Measurements from ENCODE around the gene TDRD10. TPM values are rescaled to one million over a fixed set of nuclear protein-coding genes. Genes with fewer than 3 reads are reported as not detected.

TDRD10 gene
- polyA plus RNA-seq, 10 donors, result 1.1 to 4.2 (median 1.9) TPM

- no peak for DNase-seq
These were observed 50.0 kb downstream of the TDRD10 start for GRCh38 chr1:154552036-154552435.

DNA sequence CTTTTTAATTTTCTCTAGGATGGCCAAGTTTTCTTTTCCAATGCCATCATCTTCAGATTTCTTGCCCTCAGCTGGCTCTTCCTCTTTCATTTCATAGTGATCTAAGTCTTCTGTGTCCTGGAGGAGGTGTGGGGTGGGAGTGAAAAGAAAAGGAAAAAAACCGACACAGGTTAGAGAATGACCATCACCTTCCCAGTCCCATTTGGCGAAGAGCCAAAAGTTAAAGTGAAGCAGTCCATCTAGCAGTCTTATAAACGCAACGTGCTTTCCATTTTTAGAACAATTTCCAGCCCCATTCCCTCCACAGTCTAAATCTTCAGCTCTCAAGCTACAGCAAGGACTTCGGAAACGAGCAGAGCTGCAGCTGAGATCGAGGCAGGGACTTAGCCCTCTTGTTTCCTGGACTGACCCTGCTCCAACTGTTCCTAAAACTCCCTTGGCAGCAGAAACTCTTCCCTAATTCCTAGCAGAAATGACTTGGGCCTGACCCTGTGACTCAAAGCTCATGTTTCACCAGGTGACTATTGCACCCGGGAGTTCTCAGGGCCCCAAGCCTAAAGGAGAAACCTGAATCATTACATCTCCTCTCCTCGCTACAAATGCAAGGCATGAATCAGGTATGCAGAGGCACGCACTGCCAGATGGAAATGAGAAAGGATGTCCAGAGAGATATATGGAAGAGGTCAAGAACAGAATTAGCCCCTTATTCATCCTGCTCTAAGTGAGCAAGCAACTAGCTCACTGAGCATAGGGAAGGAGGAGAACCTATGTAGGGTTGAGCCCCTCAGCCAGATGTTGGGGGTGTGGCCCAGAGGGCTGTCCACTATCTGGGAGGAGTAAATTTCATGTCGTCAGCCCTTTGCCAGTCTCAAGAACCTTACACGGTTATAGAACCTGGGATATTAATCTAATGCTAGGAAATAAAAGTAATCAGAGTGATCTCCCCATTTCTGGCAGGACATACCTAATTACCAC, 51.3 kb downstream of the TDRD10 start:
- DNase-seq, result no peak

DNA sequence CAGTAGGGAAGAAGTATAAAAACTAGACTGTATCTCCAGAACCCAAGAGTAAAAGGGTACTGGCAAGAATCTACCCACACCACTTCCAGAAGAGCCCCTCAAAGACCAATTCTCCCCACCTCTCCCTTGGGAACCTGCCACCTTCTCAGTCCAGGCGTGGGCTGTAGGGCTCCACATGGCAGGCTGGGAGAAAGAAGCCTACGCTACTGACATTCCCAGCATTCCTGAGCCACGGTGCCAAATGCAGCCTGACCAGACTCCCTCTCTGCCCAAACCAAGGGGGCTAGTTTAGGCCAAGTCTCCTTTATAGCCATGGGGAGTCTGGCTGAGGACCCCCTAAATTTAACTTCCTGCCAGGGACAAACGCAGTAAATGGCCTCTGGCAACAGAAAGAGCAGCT, 54.4 kb downstream of the TDRD10 start:
- DNase-seq, result no peak

DNA sequence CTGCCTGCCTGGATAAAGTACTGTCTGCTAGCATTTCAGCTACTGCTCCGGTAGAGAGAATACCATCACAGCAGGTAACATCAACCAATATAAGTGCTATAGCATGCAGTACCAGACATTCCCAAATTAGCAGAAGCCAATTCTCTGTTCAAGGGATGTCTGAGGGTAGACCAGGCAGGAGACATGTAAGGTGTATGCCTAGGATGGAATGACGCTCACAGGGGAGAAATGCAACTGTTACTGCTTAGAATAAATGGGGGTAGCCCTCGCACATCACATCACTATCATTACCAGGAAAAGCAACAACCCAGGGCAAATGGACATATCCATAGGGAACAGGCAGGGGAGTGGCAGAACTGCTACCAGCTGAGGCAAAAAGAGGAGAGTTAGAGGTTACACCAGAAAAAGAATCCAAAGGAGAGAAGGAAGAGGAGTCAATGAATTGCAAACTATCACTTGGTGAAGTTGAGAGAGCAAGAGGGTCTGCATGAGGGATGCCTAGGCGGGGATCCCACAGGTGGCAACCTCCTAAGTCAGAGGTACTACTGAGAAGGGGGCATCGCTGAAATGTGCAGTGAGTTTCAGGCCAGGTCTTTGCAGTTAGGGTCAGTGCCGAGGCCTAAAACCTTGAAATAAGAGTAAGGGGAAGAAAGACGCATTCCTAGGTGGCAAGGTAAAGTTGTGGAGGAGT, 55.4 kb downstream of the TDRD10 start:
- no peak for DNase-seq

- DNase-seq, result peak in 2 of 3 donors; percentile 31 to 61
These were observed 56.1 kb downstream of the TDRD10 start, which contains the start of gene UBE2Q1 for GRCh38 chr1:154557939-154558719. TSS of gene UBE2Q1 (minus strand) at chr1:154558662. CDS start at chr1:154558553, 109 bp downstream.

- peak; percentile 99 to 100 (median 99) for DNase-seq
These were observed 56.9 kb downstream of the TDRD10 start for GRCh38 chr1:154558720-154559465.

GRCh38 chr1:154559466-154560044, 57.5 kb downstream of the TDRD10 start:
- DNase-seq, result peak; percentile 88 to 95 (median 91)

DNA sequence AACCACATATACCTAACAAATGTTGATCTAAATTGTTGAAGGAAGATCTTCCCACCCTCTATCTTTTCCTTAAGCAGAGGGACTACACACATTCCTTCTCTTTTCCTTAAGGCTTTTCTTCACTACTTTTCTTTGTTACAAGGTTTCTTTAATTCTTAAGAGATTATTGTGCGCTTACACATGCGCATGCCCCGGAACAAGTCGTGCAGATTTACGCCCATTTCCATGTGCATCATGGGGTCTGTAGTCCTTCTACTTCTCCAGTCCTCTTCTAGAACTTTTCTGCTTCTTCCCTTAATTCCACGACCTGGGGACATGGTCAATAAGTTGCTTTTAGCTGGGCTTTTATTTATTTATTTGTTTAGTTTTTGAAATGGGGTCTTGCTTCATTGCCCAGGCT, 63.9 kb downstream of the TDRD10 start:
- DNase-seq, result no peak

DNA sequence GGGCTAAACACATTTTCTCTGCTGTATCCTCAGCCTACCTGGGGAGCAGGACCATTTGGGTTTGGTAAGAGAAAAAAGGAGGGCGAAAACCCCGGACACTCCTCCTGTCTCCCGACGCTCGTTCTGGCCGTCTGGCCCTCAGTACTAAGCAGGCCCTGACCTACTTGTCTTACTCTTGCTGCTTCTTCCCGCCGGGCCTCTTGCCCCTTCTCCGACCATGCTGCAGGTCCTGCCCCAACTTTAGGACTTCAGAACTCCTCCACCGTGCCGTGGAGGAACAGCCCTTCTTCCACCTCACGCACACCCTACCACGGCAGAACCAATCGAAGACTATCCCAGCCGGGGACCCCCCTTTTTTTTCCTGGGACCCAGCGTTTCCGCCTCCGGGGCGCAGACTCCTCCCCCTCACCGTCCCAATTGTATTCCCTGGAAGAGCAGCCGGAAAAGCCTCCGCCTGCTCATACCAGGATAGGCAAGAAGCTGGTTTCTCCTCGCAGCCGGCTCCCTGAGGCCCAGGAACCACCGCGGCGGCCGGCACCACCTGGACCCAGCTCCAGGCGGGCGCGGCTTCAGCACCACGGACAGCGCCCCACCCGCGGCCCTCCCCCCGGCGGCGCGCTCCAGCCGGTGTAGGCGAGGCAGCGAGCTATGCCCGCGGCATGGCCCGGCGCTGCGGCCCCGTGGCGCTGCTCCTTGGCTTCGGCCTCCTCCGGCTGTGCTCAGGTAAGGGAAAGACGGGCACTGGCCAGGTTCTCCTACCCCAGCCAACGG, 65.6 kb downstream of the TDRD10 start, which contains the start of gene CHRNB2:
CHRNB2 (plus strand) TSS at position 393 of the 771 bp plus-strand sequence; CDS start at position 660, 267 bp downstream.
- DNase-seq, result peak; percentile 39 to 77 (median 41)

DNA sequence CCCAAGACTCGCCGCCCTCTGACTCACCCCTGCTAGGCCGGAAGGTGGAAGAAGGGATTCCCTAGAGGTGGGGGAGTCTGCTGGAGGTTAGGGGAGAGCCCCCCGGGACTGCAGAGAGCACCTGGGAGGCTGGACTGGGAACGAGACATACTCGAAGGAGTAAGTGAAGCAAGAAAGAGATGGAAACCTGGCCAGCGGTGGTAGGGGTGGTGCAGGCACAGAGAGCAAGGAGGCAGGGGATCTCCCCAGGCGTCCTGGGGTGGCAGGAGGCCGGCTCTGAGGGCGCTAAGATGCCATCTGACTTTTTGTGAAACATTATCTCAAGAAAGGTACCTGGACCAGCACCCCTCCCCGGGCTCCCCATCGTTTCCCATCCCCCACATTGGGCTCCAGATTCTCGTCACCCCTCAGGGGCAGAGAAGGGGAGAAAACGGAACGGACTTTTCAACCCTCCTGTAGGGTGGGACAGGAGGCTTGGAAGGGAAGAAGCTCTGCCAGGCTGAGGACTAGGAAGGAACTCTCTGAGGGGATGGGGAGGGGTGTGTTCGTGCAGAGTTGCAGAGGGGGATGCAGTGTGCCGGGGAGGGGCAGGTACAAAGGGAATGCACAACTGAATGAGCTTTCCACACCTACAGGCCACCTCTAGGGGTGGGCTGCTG, 66.3 kb downstream of the TDRD10 start:
- no peak for DNase-seq

- DNase-seq, result no peak
These were observed 69.4 kb downstream of the TDRD10 start for GRCh38 chr1:154571244-154571963.

DNA sequence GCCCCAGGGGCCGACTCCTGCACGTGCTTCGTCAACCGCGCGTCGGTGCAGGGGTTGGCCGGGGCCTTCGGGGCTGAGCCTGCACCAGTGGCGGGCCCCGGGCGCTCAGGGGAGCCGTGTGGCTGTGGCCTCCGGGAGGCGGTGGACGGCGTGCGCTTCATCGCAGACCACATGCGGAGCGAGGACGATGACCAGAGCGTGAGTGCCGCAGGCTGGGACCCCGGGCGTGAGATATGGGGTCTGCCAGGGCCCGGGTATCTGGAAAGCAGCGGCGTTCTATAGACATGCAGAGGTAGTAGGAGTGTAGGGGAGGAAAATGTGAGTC, 69.9 kb downstream of the TDRD10 start:
- DNase-seq, result no peak

- DNase-seq, result no peak
These were observed 70.6 kb downstream of the TDRD10 start for GRCh38 chr1:154572468-154573167.

- DNase-seq, result no peak
These were observed 71.1 kb downstream of the TDRD10 start for GRCh38 chr1:154573168-154573510.

DNA sequence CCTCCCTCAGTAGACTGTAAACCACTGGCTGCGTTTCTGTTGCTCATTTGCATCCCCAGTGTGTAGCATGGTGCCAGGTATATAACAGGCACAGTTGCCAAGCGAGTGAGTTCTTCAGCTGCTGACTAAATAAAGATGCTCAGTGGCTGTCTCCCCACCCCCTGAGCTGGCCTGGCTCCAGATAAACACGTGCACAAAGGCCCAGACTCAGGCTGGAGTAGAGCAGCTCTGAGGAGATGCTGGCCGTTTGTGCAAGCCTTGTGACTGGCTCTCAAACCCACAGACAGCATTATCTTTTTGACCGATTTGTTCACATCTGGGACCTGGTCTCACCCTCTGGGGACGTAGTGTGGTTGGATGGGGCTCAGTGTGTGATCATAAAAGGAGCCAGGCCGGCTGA, 72.7 kb downstream of the TDRD10 start:
- peak; percentile 43 to 61 (median 50) for DNase-seq

GRCh38 chr1:154575147-154575927, 73.3 kb downstream of the TDRD10 start:
- no peak for DNase-seq

DNA sequence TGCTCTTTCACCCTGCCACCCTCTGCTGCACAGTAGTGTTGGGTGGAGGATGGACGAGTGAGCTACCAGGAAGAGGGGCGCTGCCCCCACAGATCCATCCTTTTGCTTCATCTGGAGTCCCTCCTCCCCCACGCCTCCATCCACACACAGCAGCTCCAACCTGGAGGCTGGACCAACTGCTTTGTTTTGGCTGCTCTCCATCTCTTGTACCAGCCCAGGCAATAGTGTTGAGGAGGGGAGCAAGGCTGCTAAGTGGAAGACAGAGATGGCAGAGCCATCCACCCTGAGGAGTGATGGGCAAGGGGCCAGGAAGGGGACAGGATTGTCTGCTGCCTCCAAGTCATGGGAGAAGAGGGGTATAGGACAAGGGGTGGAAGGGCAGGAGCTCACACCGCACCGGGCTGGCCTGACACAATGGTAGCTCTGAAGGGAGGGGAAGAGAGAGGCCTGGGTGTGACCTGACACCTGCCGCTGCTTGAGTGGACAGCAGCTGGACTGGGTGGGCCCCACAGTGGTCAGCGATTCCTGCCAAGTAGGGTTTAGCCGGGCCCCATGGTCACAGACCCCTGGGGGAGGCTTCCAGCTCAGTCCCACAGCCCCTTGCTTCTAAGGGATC, 74.0 kb downstream of the TDRD10 start:
- DNase-seq, result no peak
